Stimulated activated naive CD8-positive, alpha-beta T cell treated with anti-CD3 and anti-CD28 coated beads, Interleukin-15, Interleukin-2, amounts not matched to agents 100 U/mL and 50 U/mL, for 24 hours (primary cell): ENCODE measurements around the gene ZAP70.
"Not testable (repeated sequence)": the region's sequence is repeated elsewhere in the genome, so short reads cannot be mapped to it uniquely, and the experiment has no call there.

Source experiments
- ATAC-seq: fragments of 150-1000 bp; cut with Tn5 transposase; one replicate; pipeline ENCODE4 v1.10.0; 2021
- DNase-seq: peaks from one replicate; pipeline ENCODE4 v3.0.0; 2021

The ZAP70 gene

DNA sequence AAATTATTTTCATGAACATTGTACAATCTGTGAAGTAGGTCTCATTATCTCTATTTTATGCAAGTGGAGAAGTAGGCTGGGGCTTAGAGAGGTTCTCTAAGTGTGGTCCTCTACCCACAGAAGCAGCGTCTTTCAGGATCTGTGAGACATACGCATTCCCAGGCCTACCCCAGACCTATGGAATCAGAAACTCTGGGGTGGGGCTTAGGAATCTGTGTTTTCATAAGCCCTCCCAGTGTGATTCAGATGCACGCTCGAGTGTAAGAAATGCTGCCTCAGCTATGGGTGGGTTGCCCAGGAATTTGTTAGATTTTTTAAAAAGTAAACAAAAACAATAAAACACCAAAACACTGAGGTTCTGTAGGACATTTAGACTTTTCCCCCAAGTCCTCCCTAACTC lies 14.8 kb upstream of the ZAP70 start:
- DNase-seq (no peak), ATAC-seq (no peak)

- peak; percentile 77 for DNase-seq
- ATAC-seq = peak; percentile 82
Observed at GRCh38 chr2:97699765-97700444, 13.5 kb upstream of the ZAP70 start.

DNA sequence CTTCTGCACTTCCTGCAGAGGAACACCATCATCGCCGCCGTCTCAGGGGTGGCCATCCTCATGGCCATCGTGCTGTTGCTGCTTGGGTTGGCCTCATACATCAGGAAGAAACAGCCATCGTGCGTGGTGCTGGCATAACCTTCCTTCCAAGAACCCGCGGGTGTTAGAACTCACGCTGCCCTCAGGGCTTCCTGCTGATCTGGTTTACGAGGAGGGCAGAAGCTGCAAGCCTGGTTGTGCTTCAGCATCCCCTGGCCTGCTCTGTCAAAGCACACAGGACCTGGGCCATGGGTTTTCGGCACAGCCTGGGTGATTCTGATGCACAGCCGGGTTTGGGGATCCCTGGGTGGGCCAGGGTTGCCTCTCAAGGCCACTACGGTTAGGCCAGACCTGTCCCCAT lies 12.2 kb upstream of the ZAP70 start:
- DNase-seq (no peak), ATAC-seq (no peak)

DNA sequence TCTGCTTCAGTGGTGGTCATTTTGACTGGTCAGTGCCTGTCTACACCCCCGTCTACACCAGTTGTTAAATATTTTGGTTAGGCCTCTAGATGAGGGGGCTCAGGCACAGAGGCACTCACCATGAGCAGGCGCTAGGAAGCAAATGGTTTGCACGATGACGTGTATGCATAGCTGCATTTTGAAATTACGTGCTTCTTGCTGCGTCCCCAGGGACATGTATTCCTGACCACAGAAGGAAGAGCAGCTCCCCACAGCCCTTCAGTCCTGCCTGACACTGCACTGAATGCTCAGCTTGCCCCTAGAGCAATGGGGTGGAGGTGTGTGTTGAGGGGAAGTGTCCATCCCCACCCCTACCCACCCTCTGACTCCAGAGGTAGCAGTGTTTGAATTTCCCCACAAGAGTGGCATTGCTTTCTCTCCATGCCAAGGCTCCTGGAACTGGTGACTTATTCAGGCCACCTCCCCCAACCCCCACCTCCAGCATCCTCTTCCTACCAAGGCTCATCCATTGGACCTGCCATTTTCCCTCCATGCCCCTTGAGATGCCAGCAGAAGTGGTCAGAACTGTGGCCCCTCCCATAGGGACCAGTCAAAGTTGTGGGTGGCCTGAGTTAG lies 11.4 kb upstream of the ZAP70 start:
- DNase-seq (no peak), ATAC-seq (no peak)

- DNase-seq (no peak), ATAC-seq (no peak)
Observed at GRCh38 chr2:97702731-97703470, 10.5 kb upstream of the ZAP70 start.

- ATAC-seq = no peak
Observed at GRCh38 chr2:97703741-97704140, 9.6 kb upstream of the ZAP70 start.

DNA sequence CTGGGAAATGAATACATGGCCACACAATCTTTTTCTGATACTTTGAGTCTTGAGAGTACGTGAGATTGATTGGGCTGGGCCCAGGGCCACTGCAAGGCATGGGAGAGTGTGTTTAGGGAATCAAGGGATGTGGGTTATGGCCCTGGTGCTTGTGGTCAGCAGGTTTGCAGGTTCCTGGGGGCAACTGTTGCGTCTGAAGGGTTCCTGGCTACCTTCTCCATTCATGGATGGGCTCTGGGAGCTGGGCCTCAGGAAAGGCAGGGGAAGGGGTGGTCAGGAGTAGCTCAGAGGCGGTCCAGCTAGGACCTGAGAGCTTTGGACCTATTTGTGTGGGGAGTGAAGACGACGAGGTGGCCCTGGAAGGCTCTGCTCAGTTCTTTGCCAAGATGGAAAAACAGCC lies 8.4 kb upstream of the ZAP70 start:
- DNase-seq (no peak), ATAC-seq (no peak)

More at GRCh38 chr2:97703741-97704140, 9.6 kb upstream of the ZAP70 start:
- no peak for DNase-seq

GRCh38 chr2:97706112-97706511 lies 7.3 kb upstream of the ZAP70 start:
- no peak for ATAC-seq
- DNase-seq = no peak

- ATAC-seq (no peak), DNase-seq (no peak)
Observed at GRCh38 chr2:97706708-97707345, 6.5 kb upstream of the ZAP70 start.

GRCh38 chr2:97707362-97708047 lies 5.9 kb upstream of the ZAP70 start:
- ATAC-seq (no peak), DNase-seq (no peak)

DNA sequence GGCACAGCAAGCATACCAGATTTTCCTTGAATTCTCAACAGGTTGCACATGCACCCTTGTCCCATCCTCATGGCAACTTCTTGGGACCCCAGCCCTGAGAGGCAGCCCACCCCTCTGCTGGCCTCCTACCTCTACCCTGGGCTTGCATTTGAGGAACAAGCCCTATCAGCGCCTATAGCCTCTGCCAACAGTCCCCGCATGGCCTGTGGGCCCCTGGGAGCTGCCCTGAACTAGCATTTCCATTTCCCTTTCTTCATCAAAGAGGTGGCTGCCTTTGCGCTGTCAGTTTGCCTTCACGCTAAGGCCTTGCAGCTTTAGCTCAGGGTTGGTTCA lies 5.4 kb upstream of the ZAP70 start:
- ATAC-seq (no peak), DNase-seq (no peak)

DNA sequence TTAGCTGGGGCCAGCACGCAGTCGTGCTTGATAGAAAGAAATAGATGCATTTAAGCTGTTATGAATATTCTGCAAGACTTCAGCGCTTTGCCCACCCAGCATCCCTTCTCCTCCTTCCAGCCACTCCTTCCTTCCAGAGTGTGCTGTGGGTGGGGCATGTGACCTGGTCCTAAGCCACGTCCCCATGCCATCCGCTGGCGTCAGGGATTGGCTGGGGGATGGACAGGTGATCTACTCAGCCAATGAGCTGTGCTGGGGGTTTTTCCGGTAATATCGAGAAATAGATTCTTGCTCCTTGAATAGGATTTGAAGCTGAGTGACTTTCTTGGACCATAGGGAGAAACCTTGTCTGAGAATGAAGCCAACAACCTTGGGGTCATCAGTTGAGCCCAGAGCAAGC lies 4.8 kb upstream of the ZAP70 start:
- ATAC-seq (no peak), DNase-seq (no peak)

DNA sequence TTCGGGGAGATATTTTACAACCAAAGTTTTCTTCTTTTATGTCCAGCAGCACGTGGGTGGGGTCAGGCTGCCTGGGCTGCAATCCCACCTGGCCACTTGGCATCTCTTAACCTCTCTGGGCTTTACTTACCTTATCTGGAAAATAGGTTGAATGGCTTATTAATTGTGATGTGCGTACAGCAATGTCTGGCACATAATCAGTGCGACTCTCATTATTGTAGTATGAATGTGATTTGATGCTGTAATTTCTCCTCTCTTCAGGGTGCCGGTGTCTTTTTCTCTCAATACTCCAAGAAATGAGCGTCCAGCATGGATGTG lies 2.0 kb upstream of the ZAP70 start:
- DNase-seq (no peak), ATAC-seq (no peak)

DNA sequence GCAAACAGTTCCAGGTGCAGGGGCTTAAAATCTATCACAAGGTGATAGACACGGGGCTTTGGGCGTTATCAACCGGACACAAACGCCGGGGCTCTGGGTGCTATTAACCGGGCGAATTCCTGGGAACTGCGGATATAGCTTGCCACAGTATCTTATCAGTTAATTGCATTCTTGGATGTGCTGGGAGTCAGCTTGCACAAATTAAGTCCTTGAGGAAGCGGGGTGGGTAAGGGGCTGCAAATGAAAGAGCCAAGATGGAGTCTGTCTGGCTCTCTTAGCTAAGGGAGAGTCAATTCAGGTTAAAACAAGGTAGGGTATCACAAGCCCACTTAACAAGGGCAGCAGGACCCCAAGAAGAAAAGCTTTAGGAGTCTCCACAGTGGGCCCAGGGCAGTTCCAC lies 1.2 kb upstream of the ZAP70 start:
- not testable (repeated sequence) for ATAC-seq, DNase-seq

- peak; percentile 73 for DNase-seq
- peak; percentile 70 for ATAC-seq
Observed at GRCh38 chr2:97712693-97713295, 582 bp upstream of the ZAP70 start.

DNA sequence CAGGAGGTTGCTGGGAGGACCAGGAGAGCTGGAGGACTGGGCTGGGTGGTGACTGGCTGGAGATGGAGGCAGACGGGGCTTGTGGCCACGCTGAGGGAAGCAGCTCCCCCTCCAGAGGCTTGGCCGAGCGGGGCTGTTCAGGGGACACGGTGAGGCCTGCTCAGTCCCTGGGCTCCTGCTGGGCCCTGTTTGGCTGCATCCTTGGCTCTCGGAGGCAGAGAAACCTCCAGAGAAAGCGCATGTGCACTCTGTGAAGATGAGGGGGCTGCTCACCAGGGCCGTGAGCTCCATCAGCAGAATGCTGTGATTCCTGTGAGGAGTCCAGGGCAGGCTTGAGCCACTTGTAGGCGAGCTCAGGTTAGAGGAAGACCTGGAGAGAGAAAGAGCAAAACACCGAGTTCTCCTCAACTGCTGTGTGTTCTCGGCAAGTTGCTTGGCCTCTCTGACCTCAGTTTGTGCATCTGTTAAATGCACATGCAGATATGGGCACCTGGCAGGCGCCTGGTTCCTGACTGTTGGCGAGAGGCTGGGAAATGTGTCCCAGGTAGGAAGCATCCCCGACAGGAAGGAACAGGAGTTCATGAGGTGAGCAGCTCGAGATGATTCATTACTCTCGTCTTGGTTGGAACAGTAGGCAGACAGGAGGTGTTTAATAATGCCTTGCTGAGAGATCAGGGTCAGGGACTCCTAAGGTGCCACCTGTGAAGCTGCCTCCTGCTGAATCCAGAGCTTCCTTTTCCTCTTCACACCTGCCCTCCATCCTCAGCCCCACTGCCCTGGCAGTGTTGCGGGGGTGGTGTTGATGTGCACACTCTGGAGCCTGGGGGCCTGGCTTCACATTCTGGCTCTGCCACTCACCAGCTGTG lies 941 bp downstream of the ZAP70 start:
- DNase-seq (peak; percentile 44), ATAC-seq (no peak)

- no peak for DNase-seq
- ATAC-seq = no peak
Observed at GRCh38 chr2:97714950-97715652, 1.7 kb downstream of the ZAP70 start.

- no peak for DNase-seq
- no peak for ATAC-seq
Observed at GRCh38 chr2:97715951-97716694, 2.7 kb downstream of the ZAP70 start.

- DNase-seq = peak; percentile 55
- ATAC-seq = no peak
Observed at GRCh38 chr2:97716695-97717612, 3.6 kb downstream of the ZAP70 start.
